HG03135 (cell line): Measurements from ENCODE around the gene GSTM5.
A peak's percentile ranks its signal among the peaks of the same experiment; 100 is the strongest.
"Not testable (repeated sequence)": the region's sequence is repeated elsewhere in the genome, so short reads cannot be mapped to it uniquely, and the experiment has no call there.

Experiments used
- ATAC-seq: cut with Tn5 transposase; IDR thresholded peaks from one replicate; pipeline ENCODE4 v1.9.1; 2021; ENCODE audit warnings: mild to moderate bottlenecking, moderate library complexity; ENCODE audit not compliant: unreplicated experiment

Gene GSTM5

GRCh38 chr1:109711593-109712320 lies at the start of gene GSTM5:
GSTM5 (plus strand) TSS chr1:109712251; CDS start chr1:109712313, 62 bp downstream.
- not testable (repeated sequence) for ATAC-seq

DNA sequence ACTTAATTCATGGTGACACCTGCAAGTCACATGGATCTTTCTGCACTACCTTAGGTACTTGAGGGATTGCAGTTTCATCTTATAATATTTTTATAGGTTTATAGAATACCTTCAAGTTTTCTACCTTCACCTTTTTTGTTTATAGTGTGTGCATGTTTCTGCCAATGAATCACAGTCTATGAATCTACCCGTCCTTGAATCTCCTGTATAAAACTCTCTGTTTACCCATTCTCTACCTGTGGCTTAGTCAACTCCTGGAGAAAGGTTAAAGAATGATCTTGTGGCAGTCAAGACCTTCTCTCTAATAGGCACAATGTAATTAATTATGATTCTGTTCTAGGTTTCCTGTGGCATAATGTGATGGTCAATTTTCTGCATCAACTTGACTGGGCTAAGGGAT lies 47.4 kb upstream of the GSTM5 start:
- ATAC-seq = no peak

- peak; percentile 85 for ATAC-seq
Observed at GRCh38 chr1:109667452-109668122, 44.5 kb upstream of the GSTM5 start, which contains the start of gene GSTM2. GSTM2 (plus strand) TSS chr1:109668057; CDS start chr1:109668116, 59 bp downstream.

GRCh38 chr1:109668123-109668775 lies 43.8 kb upstream of the GSTM5 start:
- peak; percentile 43 for ATAC-seq

DNA sequence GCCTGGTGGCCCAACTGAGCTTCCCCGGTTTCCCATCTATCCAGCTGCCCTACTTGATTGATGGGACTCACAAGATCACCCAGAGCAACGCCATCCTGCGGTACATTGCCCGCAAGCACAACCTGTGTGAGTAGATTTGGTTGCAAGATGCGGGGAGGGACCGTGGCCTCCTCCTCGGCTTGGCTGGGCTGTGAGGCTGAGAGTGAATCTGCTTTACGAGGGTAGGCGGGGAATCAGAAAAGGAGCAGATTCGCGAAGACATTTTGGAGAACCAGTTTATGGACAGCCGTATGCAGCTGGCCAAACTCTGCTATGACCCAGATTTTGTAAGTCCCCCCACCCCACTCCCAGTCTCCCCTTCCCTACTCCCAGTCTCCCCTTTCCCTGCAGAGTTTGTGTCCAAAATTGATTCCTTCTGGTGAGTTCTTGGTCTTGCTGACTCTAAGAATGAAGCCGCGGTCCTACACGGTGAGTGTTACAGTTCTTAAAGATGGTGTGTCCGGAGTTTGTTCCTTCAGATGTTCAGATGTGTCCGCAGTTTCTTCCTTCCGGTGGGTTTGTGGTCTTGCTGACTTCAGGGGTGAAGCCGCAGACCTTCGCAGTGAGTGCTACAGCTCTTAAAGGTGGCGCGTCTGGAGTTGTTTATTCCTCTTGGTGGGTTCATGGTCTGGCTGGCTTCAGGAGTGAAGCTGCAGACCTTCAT lies 42.7 kb upstream of the GSTM5 start:
- no peak for ATAC-seq

- ATAC-seq = not testable (repeated sequence)
Observed at GRCh38 chr1:109669949-109670302, 42.1 kb upstream of the GSTM5 start.

DNA sequence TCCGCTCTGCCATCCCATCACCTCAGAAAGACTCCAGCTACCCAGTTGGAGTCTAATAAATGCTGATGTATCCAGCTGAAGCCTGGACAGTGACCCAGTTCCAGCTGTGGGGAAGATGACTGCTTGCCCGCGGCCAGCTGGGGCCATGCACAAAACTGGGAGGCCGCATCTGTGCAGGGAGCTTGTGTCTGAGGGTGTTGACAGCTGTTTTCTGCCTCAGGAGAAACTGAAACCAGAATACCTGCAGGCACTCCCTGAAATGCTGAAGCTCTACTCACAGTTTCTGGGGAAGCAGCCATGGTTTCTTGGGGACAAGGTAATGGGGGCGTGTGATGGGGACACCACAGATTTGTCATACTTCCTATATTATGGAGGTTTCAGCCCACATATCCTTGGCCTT lies 41.0 kb upstream of the GSTM5 start:
- ATAC-seq = no peak

DNA sequence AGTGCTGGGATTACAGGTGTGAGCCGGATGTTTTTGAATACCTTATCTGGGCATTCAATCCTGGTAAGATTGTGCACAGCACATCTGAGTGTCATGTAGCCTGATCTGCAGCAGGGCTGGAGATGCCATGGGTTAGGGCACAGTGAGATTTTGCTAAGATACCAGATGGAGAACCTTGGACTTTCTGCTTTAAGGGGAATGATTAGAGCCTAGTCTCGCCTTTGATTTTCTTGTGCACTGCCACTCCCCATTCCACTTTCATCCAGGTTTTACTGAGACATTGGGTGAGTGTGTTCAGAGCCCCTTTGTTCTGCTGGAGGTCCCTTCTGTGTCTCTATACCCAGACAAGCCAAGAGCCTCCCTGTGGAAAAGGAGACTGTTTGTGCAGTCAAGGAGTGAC lies 38.2 kb upstream of the GSTM5 start:
- not testable (repeated sequence) for ATAC-seq

DNA sequence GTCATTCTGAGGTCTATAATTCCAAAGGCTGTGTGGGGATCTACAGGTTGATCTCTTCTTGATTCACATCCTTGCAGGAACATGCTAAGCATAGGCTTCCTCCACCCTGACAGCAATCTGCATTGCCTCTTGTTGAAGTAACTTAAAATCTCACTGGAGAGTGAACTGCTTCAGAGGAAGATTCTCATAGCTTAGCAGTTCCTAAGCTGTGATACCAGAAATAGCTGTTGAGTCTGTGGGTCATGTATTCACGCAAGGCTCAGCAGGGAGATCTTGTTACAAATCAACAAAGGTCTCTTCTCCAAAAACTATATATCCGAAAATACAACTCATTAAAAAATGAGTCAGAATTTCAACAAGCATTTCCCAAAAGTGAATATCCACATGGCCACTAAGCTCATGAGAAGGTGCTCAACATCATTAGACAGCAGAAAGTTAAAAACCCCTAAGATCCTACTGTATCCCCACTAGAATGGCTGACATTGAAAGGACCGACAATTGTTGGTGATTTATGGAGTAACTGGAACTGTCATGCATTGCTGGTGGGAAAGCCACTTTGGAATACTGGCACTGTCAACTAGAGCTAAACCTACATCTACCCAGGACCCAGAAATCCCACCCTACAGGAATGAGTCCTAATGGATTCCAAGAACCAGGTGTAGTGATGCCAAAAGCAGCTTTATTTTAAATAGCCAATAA lies 35.2 kb upstream of the GSTM5 start:
- ATAC-seq = not testable (repeated sequence)

- ATAC-seq = no peak
Observed at GRCh38 chr1:109677459-109677858, 34.6 kb upstream of the GSTM5 start.

DNA sequence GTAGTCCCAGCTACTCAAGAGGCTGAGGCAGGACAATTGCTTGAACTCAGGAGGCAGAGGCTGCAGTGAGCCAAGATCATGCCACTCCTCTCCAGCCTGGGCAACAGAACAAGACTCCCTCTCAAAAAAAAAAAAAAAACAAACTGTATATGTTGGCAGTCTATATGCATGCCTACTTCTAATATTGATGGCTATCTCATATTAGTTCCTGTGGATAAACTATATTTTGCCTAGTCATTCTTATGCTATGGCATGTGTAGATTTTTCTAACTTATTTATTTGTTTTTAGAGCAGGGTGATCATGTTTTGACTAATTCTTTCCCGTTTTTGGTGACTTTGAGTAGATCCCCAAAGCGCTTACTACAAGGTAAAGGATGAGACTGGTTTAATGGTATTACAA lies 33.4 kb upstream of the GSTM5 start:
- ATAC-seq = not testable (repeated sequence)

GRCh38 chr1:109684777-109685176 lies 27.3 kb upstream of the GSTM5 start:
- ATAC-seq = not testable (repeated sequence)

- not testable (repeated sequence) for ATAC-seq
Observed at GRCh38 chr1:109685399-109685798, 26.7 kb upstream of the GSTM5 start.

- ATAC-seq = not testable (repeated sequence)
Observed at GRCh38 chr1:109685890-109686289, 26.2 kb upstream of the GSTM5 start.

DNA sequence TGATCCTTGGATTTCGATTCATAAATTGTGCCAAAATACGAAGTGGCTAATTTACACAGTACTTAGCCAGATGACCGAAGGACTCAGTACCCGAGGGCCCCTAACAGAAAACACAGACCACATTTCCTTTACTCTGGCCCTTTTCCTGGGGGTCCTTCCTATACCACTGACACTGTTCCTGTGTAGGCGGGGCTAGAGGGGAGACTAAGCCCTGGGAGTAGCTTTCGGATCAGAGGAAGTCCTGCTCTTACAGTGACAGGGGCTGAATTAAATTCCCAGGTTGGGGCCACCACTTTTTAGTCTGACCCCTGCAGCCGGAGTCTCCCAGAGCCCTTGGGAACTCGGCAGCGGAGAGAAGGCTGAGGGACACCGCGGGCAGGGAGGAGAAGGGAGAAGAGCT lies 24.9 kb upstream of the GSTM5 start:
- ATAC-seq = not testable (repeated sequence)

- peak; percentile 95 for ATAC-seq
Observed at GRCh38 chr1:109687641-109688499, 24.2 kb upstream of the GSTM5 start, which contains the start of gene GSTM1. GSTM1 (plus strand) TSS chr1:109687817; CDS start chr1:109687874, 57 bp downstream.

DNA sequence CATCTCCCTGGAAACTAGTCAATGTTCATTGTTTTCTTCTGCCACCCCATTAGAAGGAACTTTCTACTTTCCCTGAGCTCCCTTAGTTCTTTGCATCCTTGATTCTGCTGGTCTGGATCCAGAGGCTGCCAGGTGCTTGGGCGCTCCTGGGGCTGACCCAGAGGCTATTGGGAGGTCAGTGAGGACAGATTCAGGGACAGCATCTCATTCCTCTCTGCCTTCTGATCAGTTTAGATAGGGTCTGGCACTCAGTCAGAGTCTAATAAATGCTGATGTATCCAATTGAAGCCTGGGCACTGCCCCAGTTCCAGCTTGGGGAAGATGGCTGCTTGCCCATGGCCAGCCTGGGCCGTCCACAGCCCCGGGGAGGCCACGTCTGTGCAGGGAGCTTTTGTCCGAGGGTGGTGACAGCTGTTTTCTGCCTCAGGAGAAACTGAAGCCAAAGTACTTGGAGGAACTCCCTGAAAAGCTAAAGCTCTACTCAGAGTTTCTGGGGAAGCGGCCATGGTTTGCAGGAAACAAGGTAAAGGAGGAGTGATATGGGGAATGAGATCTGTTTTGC lies 22.1 kb upstream of the GSTM5 start:
- no peak for ATAC-seq

DNA sequence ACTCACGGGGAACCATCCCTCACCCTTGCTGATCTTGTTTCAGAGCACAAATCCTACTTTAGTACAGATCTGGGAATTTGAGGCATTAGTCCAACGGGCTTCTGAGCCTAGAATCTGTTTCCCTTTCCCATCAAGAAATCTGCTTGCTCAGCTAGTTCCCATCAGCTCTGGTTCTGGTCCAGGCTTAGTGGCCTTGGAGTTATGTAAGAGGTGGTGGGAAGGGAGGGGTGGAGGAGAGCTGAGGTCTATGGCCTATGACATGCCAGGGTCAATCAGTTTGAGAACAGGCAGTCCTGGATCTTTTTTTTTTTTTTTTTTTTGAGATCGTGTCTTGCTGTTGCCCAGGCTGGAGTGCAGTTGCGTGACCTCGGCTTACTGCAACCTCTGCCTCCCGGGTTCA lies 20.3 kb upstream of the GSTM5 start:
- ATAC-seq = no peak

DNA sequence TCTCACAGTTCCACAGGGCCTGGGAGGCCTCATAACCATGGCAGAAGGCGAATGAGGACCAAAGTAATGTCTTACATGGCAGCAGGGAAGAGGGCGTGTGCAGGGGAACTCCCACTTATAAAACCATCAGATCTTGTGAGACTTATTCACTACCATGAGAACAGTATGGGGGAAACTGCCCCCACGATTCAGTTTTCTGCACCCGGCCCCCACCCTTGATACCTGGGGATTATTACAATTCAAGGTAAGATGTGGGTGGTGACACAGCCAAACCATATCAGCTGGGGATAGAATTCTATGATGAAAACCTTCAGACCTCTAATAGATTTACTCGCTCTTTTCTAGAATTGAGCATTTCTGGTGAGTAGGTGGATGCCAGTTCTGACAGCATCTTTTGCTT lies 17.7 kb upstream of the GSTM5 start:
- ATAC-seq = not testable (repeated sequence)
